Stimulated activated CD4-positive, alpha-beta T cell treated with anti-CD3 and anti-CD28 coated beads, Interleukin-2, amount 100 ng/mL, for 4 hours (primary cell): Measurements from ENCODE around the gene HPGD.

Experiments
- DNase-seq: peaks from one replicate; pipeline ENCODE4 v3.0.0-alpha.2; 2020; ENCODE audit warnings: low read depth

HPGD gene

DNA sequence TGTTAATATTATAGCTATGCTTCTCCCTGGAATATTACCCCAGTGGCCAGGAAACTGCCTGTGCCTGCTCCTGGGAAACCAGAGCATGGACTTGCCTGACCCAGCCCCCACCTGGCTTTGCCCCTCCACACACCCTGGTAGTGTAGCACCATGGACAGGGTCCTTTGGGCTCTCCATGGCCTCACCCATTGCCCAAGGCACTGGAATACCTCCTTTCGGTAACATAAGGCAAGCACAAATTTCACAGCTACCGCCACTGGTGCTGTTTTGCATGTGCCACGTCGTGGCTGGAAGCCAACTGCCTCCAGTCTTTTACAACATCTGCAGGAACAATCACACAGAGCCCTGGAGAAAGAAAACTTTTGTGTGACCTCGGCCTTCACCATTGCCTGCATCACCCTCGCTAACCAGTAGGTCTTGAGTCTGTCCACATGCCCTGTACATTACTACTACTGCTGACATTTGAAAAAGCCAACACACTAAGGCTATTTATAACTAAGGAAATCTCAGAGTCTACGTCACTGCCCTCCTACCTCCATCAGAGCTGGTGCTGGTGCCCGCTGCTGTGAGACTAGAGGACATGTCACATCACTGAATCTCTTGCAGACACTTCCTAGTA is 47.7 kb downstream of the HPGD start:
- no peak for DNase-seq

DNA sequence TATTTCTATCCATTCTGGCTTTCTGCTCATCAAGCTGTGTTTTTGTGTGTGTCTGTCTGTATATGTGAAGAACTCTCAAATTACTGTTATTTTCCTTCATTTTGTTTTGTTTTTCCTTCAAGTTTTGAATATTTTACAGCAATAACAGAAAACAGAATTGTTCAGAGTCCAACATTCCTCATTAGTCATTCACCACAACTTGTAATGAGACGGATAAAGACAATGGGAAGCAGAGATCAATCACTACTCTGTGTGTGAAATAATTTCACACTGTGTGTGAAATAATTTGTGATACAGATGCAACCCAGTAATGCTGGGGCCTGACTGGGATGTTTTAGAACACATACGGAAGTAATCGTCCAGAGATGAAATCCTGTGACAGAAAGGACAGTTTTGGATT is 55.2 kb downstream of the HPGD start:
- no peak for DNase-seq

DNA sequence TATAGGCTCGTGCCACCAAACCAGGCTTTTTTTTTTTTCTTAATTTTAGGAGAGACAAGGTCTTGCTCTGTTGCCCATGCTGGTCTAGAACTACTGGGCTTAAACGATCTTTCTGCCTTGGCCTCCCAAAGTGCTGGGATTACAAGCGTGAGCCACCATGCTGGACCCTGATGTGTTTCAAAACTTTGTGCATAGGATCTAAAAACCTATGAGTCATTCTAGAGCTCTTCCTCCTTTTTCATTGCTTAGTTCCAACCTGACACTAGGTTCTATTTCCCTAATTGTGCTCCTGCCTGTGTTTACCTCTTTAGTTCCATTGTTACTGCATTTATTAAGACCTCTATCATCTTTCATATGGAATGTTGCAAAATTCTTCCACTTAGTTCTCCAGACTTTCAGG is 57.3 kb downstream of the HPGD start:
- no peak for DNase-seq

DNA sequence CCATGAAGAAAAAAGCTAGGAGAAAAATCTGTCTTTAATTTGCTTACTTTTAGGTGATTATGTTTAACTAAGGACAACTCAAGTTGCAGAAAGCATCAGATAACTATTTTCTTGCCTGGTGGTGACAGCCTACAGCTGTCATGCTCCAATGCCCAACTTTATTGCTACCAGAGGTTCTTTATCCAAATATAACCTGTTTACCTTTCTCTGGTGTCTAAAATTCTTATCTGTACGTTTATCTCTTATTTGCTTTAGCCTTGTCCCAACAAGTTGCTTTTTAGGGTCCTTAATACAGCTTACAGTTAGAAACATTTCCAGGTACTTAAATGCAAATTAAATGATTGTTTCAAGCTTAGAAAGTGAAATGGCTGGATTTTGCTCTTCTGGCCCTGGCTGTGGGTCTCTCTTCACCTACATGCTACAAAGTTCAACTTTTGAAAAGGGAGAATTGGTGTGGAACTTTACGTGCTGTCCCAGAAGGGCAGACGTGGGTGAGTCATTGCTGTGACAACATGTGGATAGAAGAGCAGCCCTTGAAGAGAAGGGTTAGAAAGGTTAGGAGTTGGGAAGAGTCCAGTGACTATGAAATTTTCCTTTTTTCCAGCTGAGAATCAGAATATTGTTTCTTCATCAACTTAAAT is 60.7 kb downstream of the HPGD start:
- DNase-seq = no peak

DNA sequence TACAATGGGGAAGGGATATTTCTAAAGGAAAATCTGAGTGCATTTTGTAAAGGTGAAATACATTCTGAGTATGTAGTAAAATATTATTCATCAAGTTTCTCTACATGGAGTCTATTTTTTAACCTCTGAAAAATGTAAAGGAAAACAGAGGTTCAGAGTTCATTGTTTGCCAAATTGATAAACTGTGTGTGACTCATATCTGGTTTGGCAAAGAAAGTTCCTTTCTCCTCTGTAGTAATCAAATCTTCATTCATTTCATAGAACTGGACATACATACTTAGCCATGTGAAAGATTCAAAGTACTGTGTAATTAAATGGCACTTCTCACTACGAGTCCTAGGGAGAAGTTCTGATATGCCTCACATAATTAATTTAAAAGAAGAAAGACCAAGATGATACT is 61.6 kb downstream of the HPGD start:
- DNase-seq = no peak

DNA sequence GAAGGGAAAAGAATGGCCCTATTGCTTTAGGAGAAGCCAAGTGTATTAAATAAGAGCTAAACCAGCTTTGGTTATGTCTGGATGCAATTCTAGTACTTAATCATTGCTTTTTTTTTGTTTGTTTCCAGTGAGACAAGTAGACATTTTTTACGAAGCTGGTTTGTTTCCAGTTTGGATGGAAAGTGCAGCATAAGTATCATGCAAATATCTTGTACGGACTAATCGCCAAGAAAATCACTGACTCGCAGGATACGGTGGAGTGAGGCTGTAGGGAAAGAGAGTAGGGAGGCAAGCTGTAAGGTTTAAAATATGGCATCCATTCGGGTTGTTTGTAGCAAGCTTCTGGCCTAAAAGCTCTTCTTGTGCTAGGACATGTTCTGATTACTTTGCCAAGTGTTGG is 64.8 kb downstream of the HPGD start:
- DNase-seq = no peak

DNA sequence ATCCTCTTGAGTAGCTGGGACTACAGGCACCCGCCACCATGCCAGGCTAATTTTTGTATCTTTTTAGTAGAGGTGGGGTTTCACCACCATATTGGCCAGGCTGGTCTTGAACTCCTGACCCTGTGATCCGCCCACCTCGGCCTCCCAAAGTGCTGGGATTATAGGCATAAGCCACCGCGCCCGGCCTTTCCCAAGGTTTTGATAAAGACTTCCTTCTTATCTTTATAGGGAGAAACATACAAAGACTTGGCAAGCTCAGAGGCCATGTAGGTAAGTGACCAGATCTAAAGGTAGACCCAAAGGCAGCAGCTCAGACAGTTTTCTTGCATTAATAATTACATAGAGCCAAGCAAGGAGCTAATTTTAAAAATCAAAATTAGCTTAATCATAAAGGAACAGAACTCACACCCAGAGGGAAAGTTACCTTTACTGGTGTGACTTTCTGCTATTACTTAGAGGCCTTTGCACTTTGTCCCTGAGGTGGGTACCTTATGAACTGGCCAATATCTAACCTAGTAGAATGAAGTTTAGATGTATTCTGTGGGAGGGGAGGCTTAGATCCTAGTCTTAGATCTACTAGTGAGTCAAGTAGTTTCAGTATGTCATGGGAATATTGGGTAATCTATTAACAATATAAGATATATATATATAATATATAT is 67.3 kb downstream of the HPGD start:
- no peak for DNase-seq

DNA sequence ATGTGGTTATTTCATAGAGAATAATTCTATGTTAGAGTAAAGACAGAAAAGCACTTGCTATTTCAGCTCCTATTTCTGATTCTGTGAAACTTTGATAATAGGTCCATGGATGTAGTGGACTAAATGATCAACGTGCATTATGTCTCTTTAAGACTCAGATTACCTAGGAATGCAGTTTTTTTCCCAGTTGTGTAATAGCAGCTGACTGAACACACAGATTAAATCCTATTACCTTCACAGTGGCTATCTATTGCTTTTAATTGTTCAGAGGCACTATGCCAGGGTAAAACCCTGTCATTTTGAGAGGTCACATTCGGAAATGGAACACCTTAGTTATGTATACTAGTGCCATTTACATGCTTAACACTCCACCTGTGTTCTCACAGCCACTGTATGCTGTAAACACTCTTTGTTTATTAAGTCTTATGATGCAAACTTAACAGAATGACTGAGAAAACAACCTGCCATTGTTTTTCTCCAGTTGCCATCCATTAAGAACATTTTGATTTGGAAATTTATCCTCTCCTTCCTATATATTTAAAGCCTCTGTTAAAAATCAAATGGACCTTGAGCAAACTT is 70.5 kb downstream of the HPGD start:
- no peak for DNase-seq

DNA sequence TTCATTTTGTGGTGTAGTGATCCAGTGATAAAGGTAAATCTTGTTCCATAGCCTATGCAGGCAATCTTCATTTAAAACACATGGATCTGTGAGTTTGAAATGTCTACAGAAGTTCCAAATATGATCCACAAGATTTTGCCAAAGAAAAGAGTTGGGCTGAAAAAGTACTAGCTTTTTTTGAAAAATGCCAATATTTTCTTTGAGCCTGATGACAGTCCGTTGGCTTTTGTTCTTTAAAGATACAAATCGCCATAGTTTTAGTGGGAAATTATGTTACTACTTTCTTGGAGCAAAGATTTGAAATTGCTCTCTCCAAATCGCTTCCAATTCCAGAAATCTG is 71.5 kb downstream of the HPGD start:
- no peak for DNase-seq

DNA sequence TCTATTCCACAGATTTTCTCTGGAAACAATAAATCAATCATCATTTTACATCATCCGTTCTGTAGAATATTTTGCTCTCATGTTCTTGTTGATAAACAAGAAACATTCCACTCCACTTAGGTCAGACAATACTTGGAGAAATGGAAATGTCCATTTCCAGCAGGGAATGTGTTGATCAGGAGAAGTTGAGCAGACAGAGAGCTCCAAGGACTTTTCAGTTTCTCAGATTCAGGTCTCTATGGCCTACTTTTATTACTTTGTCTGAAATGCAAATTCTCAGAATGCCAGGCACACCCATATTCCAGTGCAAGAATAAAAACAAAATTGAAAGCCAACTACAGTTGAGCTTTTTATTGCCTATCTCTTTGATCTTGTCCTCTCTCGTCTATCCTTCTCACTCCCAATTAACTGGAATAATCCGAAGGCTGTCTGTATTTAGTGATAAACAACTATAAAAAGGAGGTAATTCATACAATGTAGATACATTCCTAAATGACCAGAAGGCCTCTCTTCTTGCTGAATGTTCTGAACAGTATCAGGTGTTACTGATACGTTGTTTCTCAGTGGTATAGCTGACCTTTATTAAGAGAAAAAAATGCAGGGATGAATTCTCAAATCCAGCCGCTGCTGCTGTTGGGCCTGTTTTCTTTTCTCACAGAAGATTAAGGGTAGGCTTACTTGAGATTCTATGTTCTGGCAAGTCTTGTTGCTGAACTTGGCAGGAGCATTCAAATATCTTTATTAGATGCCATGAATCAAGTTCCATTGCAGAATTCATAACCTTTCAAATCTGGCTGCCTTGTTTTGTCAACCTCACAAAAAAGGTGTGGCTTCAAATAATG is 72.1 kb downstream of the HPGD start:
- no peak for DNase-seq

DNA sequence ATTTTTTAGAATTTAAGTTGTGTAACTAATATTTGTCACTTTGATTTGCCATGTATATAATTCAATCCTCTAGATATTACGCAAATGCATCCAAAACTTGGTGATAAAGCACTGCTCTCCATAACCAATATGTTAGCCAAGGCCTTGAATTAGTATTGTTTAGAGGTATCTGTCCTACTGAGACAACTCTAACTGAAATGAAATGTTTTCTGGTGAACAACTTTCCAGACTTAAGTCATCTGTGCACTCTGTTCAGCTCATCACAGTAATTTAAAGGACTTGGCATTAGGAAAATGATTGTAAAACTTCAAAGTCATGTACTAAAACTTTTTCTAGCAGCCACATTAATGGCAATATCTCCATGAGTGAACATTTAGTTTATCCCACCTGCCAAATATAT is 73.1 kb downstream of the HPGD start:
- no peak for DNase-seq

DNA sequence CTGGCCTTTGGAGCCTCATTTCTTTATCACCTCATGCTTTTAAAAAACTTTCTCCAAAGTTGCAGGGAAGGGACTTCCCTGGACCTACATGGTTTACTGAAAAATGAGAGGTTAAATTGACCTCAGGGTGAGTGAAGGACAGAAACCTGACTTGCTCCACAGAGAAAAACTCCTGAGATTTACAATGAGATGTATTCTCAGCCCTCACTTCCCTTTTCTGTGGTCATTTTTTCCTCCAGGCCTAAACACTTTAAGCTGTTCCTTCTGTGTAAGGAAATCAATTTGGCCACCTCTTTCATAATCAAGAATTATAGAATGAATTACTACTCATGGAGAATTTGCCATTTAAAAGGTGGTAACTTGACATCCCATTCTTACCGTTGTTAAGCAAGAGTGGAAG is 77.9 kb downstream of the HPGD start:
- no peak for DNase-seq
